ENCODE results near the gene ARPC2.

Gene ARPC2

GRCh38 chr2:218291318-218292047, 74.5 kb downstream of the ARPC2 start:
- peak; percentile 41 for DNase-seq

- peak; percentile 51 for DNase-seq
Observed at GRCh38 chr2:218292048-218293014, 75.3 kb downstream of the ARPC2 start, which contains the start of gene TMBIM1. TSS of gene TMBIM1 (minus strand) at chr2:218292503. CDS start at chr2:218282141, 10,362 bp downstream.

GRCh38 chr2:218293715-218294429, 76.9 kb downstream of the ARPC2 start:
- no peak for DNase-seq

GRCh38 chr2:218294430-218295022, 77.5 kb downstream of the ARPC2 start:
- DNase-seq, result no peak

- no peak for DNase-seq
Observed at GRCh38 chr2:218295029-218295428, 78.0 kb downstream of the ARPC2 start.

GRCh38 chr2:218296200-218296599, 79.2 kb downstream of the ARPC2 start:
- DNase-seq, result no peak

- no peak for DNase-seq
Observed at GRCh38 chr2:218296847-218297246, 79.9 kb downstream of the ARPC2 start.

- DNase-seq, result no peak
Observed at GRCh38 chr2:218298314-218298875, 81.4 kb downstream of the ARPC2 start.

- no peak for DNase-seq
Observed at GRCh38 chr2:218300141-218300540, 83.2 kb downstream of the ARPC2 start.

GRCh38 chr2:218301176-218301819, 84.3 kb downstream of the ARPC2 start:
- DNase-seq, result peak; percentile 82
